ENCODE results near the gene IMMP2L. TPM values are rescaled to one million over a fixed set of nuclear protein-coding genes. Genes with fewer than 3 reads are reported as not detected.
A peak's percentile ranks its signal among the peaks of the same experiment; 100 is the strongest.

IMMP2L gene
- total and polyA plus RNA-seq, 2 donors (not counting 3 experiments of a cell fraction or from before 2014, with no cell fraction given) = 9.9 to 11.8 TPM

DNA sequence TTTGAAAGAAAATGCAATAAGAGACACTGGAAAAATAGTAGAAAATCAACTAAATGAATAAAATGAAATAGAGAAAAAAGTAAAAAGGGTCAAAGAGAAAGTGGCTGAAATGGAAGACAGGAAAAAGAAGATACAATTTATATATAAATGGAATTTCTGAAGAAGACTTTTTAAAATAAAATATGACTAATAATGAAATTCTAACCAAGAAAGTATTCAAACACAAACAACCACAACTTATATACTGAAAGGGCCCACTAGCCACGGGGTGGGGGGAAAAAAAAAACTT, 232.1 kb downstream of the IMMP2L start:
- H3K27ac ChIP-seq (ENCODE audit: insufficient read depth, low read depth, low read length) = no peak overlapping the region
- CTCF ChIA-PET = no interaction called here
- POLR2A ChIA-PET = no interaction called here
- H3K4me2 ChIP-seq (ENCODE audit: insufficient read depth, low read length) = no peak overlapping the region
- dilution Hi-C loops (cut with MboI; ENCODE audit: extremely low pct_ligation_motif_present, low sequenced_read_pairs) (no loop called here), intact Hi-C loops (cut with micrococcal nuclease) (no loop called here)
- no peaks in the 10 kb centered on the region for H3K4me1 ChIP-seq (ENCODE audit: control insufficient read depth, extremely low read depth, insufficient read depth, low read length)
- no TSS peak for BruUV-seq (replicated peaks)
- no peaks in the 10 kb centered on the region for H3K27me3 ChIP-seq (ENCODE audit: control insufficient read depth in 2 of 2, insufficient read depth in 2 of 2, low read length in 2 of 2)
- FAIRE-seq = no peak
- H2AFZ ChIP-seq (ENCODE audit: low read depth, low read length) = no peak overlapping the region
- H3K79me2 ChIP-seq (ENCODE audit: control insufficient read depth, insufficient read depth, low read length) = no peaks in the 10 kb centered on the region
- H3K9me1 ChIP-seq (replicated peaks; ENCODE audit: control insufficient read depth, extremely low read depth, insufficient read depth, low read length) = no peaks in the 10 kb centered on the region
- DNase-seq (ENCODE audit: low read depth, low spot score) = no peak
- H3K9ac ChIP-seq (replicated peaks; ENCODE audit: extremely low read depth, insufficient read depth, low read length) = no peak overlapping the region
- TF ChIP-seq CTCF (IDR thresholded peaks at IDR 0.05; ENCODE audit: extremely low read depth in 1 of 2, insufficient read depth in 1 of 2, low read depth in 1 of 2, low read length in 2 of 2) = no peak
- H3K4me3 ChIP-seq (replicated peaks in 1 of 3; ENCODE audit: insufficient read depth in 1 of 3, low read depth in 1 of 3, low read length in 3 of 3) = no peak overlapping the region
- H4K20me1 ChIP-seq (replicated peaks; ENCODE audit: control insufficient read depth, extremely low read depth, insufficient read depth, low read length) = no peaks in the 10 kb centered on the region
- no peaks in the 10 kb centered on the region for H3K36me3 ChIP-seq (ENCODE audit: control insufficient read depth in 2 of 2, extremely low read depth in 1 of 2, insufficient read depth in 2 of 2, low read length in 2 of 2)
- no peaks in the 10 kb centered on the region for H3K9me3 ChIP-seq (replicated peaks; ENCODE audit: control insufficient read depth, insufficient read depth, low read length)

- no peaks in the 10 kb centered on the region for H3K9me3 ChIP-seq (replicated peaks; ENCODE audit: control insufficient read depth, insufficient read depth, low read length)
- POLR2A ChIA-PET = no interaction called here
- no peaks in the 10 kb centered on the region for H4K20me1 ChIP-seq (replicated peaks; ENCODE audit: control insufficient read depth, extremely low read depth, insufficient read depth, low read length)
- H2AFZ ChIP-seq (ENCODE audit: low read depth, low read length) = no peak overlapping the region
- no peaks in the 10 kb centered on the region for H3K79me2 ChIP-seq (ENCODE audit: control insufficient read depth, insufficient read depth, low read length)
- FAIRE-seq = no peak
- no peak overlapping the region for H3K4me2 ChIP-seq (ENCODE audit: insufficient read depth, low read length)
- TF ChIP-seq POLR2AphosphoS5 (IDR thresholded peaks at IDR 0.05; ENCODE audit: insufficient read depth, low read depth, low read length) (no peak), GATA2 (IDR thresholded peaks at IDR 0.05; ENCODE audit: insufficient read depth, insufficient read length, low read depth, low read length) (no peak), MYC (IDR thresholded peaks at IDR 0.05; ENCODE audit: low read depth, low read length) (no peak), FOS (IDR thresholded peaks at IDR 0.05; ENCODE audit: borderline replicate concordance, insufficient read depth, low read length) (no peak), JUN (IDR thresholded peaks at IDR 0.05; ENCODE audit: borderline replicate concordance, insufficient read depth, insufficient read length, low read depth) (no peak), CTCF (IDR thresholded peaks at IDR 0.05; ENCODE audit: extremely low read depth in 1 of 2, insufficient read depth in 1 of 2, low read depth in 1 of 2, low read length in 2 of 2) (no peak), EZH2 (IDR thresholded peaks at IDR 0.05; ENCODE audit: borderline replicate concordance, low read depth, low read length, severe bottlenecking) (no peak), POLR2A (IDR thresholded peaks at IDR 0.05; ENCODE audit: low read depth, low read length) (no peak)
- TF ChIP-seq, protein P1, sequence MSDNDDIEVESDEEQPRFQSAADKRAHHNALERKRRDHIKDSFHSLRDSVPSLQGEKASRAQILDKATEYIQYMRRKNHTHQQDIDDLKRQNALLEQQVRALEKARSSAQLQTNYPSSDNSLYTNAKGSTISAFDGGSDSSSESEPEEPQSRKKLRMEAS (IDR thresholded peaks at IDR 0.05; ENCODE audit: insufficient read depth, insufficient read length) = no peak
- no peaks in the 10 kb centered on the region for H3K27me3 ChIP-seq (ENCODE audit: control insufficient read depth in 2 of 2, insufficient read depth in 2 of 2, low read length in 2 of 2)
- H3K9me1 ChIP-seq (replicated peaks; ENCODE audit: control insufficient read depth, extremely low read depth, insufficient read depth, low read length) = no peaks in the 10 kb centered on the region
- peak; percentile 25 for DNase-seq (ENCODE audit: low read depth, low spot score)
- no peaks in the 10 kb centered on the region for H3K36me3 ChIP-seq (ENCODE audit: control insufficient read depth in 2 of 2, extremely low read depth in 1 of 2, insufficient read depth in 2 of 2, low read length in 2 of 2)
- dilution Hi-C loops (cut with MboI; ENCODE audit: extremely low pct_ligation_motif_present, low sequenced_read_pairs) = no loop called here
- H3K4me3 ChIP-seq (replicated peaks in 1 of 3; ENCODE audit: insufficient read depth in 1 of 3, low read depth in 1 of 3, low read length in 3 of 3) = no peak overlapping the region
- H3K9ac ChIP-seq (replicated peaks; ENCODE audit: extremely low read depth, insufficient read depth, low read length) = no peak overlapping the region
- H3K27ac ChIP-seq (ENCODE audit: insufficient read depth, low read depth, low read length) = no peak overlapping the region
- CTCF ChIA-PET = interaction anchor here (0.7 to 1.0 kb wide), 2 partner anchors 400 to 407 kb away, joined by 4 to 5 read pairs; no protein-coding TSS in a partner anchor
- no peaks in the 10 kb centered on the region for H3K4me1 ChIP-seq (ENCODE audit: control insufficient read depth, extremely low read depth, insufficient read depth, low read length)
- intact Hi-C loops (cut with micrococcal nuclease) = loop anchor here (1.0 kb wide), 2 partner anchors 157 to 406 kb away; no protein-coding TSS in a partner anchor
- no TSS peak for BruUV-seq (replicated peaks)
Measured at GRCh38 chr7:111329367-111330234, 232.7 kb downstream of the IMMP2L start.
